Large intestine (tissue), 3 donors: ENCODE results near the gene KSR2. TPM values are rescaled to one million over a fixed set of nuclear protein-coding genes. Genes with fewer than 3 reads are reported as not detected.

Experiments
- DNase-seq, 2 donors: peaks; one replicate each; pipeline versions ENCODE4 v3.0.0 to v3.0.0-alpha.2; 2013
- H3K27ac ChIP-seq: one replicate; pipeline ENCODE4 v1.5.1; 2013; ENCODE audit warnings: low read length
- H3K27me3 ChIP-seq: 2 replicates; pipeline ENCODE4 v1.6.1; 2013; ENCODE audit warnings: low read length; ENCODE audit not compliant: control insufficient read depth, insufficient read depth
- H3K36me3 ChIP-seq: 2 replicates; pipeline ENCODE4 v1.6.1; 2013; ENCODE audit warnings: low read length; ENCODE audit not compliant: control insufficient read depth, insufficient read depth
- H3K4me1 ChIP-seq: one replicate; pipeline ENCODE4 v1.6.1; 2013; ENCODE audit warnings: low read length; ENCODE audit not compliant: control insufficient read depth, insufficient read depth
- H3K4me3 ChIP-seq: one replicate; pipeline ENCODE4 v1.5.1; 2013; ENCODE audit warnings: low read length
- H3K9me3 ChIP-seq: one replicate; pipeline ENCODE4 v1.6.1; 2013; ENCODE audit warnings: mild to moderate bottlenecking, low read depth, low read length, moderate library complexity; ENCODE audit not compliant: control insufficient read depth
- WGBS: methylation state at CpG from one replicate; pipeline ENCODE4 v1.1.5; 2013; ENCODE audit warnings: low lambda C conversion rate; ENCODE audit not compliant: insufficient coverage; 5-methylcytosine and 5-hydroxymethylcytosine counted together
- polyA plus RNA-seq: library from polyadenylated mRNA; unstranded; fragments of 120-200 nt; gene quantifications from one replicate; pipeline ENCODE4 v1.2.1, GENCODE V29; 2013

The KSR2 gene
- polyA plus RNA-seq, 1 donor: 0.61 TPM

- H3K27me3 ChIP-seq: no peaks in the 10 kb centered on the region
- no CpG with 5 or more reads among the region's 3 CpGs for WGBS
- no peak overlapping the region for H3K27ac ChIP-seq
- H3K9me3 ChIP-seq: no peaks in the 10 kb centered on the region
- no peak for DNase-seq
- H3K4me1 ChIP-seq: peaks cover 6% of the 10 kb centered on the region
- H3K4me3 ChIP-seq: no peak overlapping the region
- H3K36me3 ChIP-seq: no peaks in the 10 kb centered on the region
These were observed 378.4 kb downstream of the KSR2 start for GRCh38 chr12:117590386-117590785.

- WGBS: no CpG with 5 or more reads among the region's 1 CpG
- Histone ChIP-seq H3K27ac (no peak overlapping the region), H3K4me3 (no peak overlapping the region), H3K4me1 (no peaks in the 10 kb centered on the region), H3K36me3 (no peaks in the 10 kb centered on the region), H3K9me3 (no peaks in the 10 kb centered on the region), H3K27me3 (peaks cover 7% of the 10 kb centered on the region)
- no peak for DNase-seq
These were observed 379.8 kb downstream of the KSR2 start for GRCh38 chr12:117589021-117589420.

- H3K4me3 ChIP-seq: no peak overlapping the region
- H3K36me3 ChIP-seq: no peaks in the 10 kb centered on the region
- H3K27ac ChIP-seq: no peak overlapping the region
- 13% methylated on average over 4 of the region's 12 CpGs for WGBS
- peak; percentile 6 to 15 for DNase-seq
- H3K27me3 ChIP-seq: peaks cover 12% of the 10 kb centered on the region
- no peaks in the 10 kb centered on the region for H3K9me3 ChIP-seq
- H3K4me1 ChIP-seq: no peaks in the 10 kb centered on the region
These were observed 381.0 kb downstream of the KSR2 start for GRCh38 chr12:117587631-117588287.

GRCh38 chr12:117583677-117584225, 385.0 kb downstream of the KSR2 start:
- Histone ChIP-seq H3K27me3 (peaks cover 12% of the 10 kb centered on the region), H3K27ac (no peak overlapping the region), H3K4me3 (no peak overlapping the region), H3K4me1 (no peaks in the 10 kb centered on the region), H3K36me3 (no peaks in the 10 kb centered on the region), H3K9me3 (no peaks in the 10 kb centered on the region)
- no CpG with 5 or more reads among the region's 12 CpGs for WGBS
- no peak for DNase-seq

- H3K27me3 ChIP-seq: peaks cover 12% of the 10 kb centered on the region
- no peaks in the 10 kb centered on the region for H3K9me3 ChIP-seq
- H3K4me1 ChIP-seq: no peaks in the 10 kb centered on the region
- H3K36me3 ChIP-seq: no peaks in the 10 kb centered on the region
- H3K27ac ChIP-seq: no peak overlapping the region
- WGBS: 63% methylated on average over 1 of the region's 2 CpGs
- H3K4me3 ChIP-seq: no peak overlapping the region
- DNase-seq: no peak
These were observed 385.7 kb downstream of the KSR2 start for GRCh38 chr12:117583092-117583491.

GRCh38 chr12:117582135-117582784, 386.5 kb downstream of the KSR2 start:
- WGBS: no CpG with 5 or more reads among the region's 10 CpGs
- no peak for DNase-seq
- Histone ChIP-seq H3K9me3 (no peaks in the 10 kb centered on the region), H3K4me1 (no peaks in the 10 kb centered on the region), H3K27me3 (peaks cover 12% of the 10 kb centered on the region), H3K4me3 (no peak overlapping the region), H3K27ac (no peak overlapping the region), H3K36me3 (no peaks in the 10 kb centered on the region)

GRCh38 chr12:117580718-117581062, 388.1 kb downstream of the KSR2 start:
- Histone ChIP-seq H3K9me3 (no peaks in the 10 kb centered on the region), H3K27me3 (peaks cover 12% of the 10 kb centered on the region), H3K4me3 (no peak overlapping the region), H3K4me1 (no peaks in the 10 kb centered on the region), H3K27ac (no peak overlapping the region), H3K36me3 (no peaks in the 10 kb centered on the region)
- peak in 1 of 2 donors; percentile 8 for DNase-seq
- no CpG with 5 or more reads among the region's 8 CpGs for WGBS

- Histone ChIP-seq H3K27me3 (peaks cover 12% of the 10 kb centered on the region), H3K36me3 (no peaks in the 10 kb centered on the region), H3K27ac (no peak overlapping the region), H3K4me3 (no peak overlapping the region), H3K9me3 (no peaks in the 10 kb centered on the region), H3K4me1 (no peaks in the 10 kb centered on the region)
- WGBS: no CpG with 5 or more reads among the region's 8 CpGs
- DNase-seq: no peak
These were observed 388.6 kb downstream of the KSR2 start for GRCh38 chr12:117580015-117580717.

- Histone ChIP-seq H3K4me1 (no peaks in the 10 kb centered on the region), H3K27me3 (no peaks in the 10 kb centered on the region), H3K27ac (no peak overlapping the region), H3K9me3 (no peaks in the 10 kb centered on the region), H3K4me3 (no peak overlapping the region), H3K36me3 (no peaks in the 10 kb centered on the region)
- WGBS: no CpG with 5 or more reads among the region's 3 CpGs
- no peak for DNase-seq
These were observed 391.6 kb downstream of the KSR2 start for GRCh38 chr12:117577122-117577657.

- no peak overlapping the region for H3K27ac ChIP-seq
- DNase-seq: no peak
- H3K9me3 ChIP-seq: no peaks in the 10 kb centered on the region
- WGBS: no CpG with 5 or more reads among the region's 3 CpGs
- H3K27me3 ChIP-seq: no peaks in the 10 kb centered on the region
- H3K4me1 ChIP-seq: no peaks in the 10 kb centered on the region
- no peak overlapping the region for H3K4me3 ChIP-seq
- H3K36me3 ChIP-seq: no peaks in the 10 kb centered on the region
These were observed 392.7 kb downstream of the KSR2 start for GRCh38 chr12:117576053-117576452.
